Neural crest cell (in vitro differentiated cells): ENCODE results near the gene RBM19. TPM values are rescaled to one million over a fixed set of nuclear protein-coding genes. Genes with fewer than 3 reads are reported as not detected.
A peak's percentile ranks its signal among the peaks of the same experiment; 100 is the strongest.

ENCODE experiments used
- DNase-seq: peaks from one replicate; pipeline ENCODE4 v3.0.0; 2021; ENCODE audit warnings: low read depth, mixed read lengths, low spot score
- H3K27ac Mint-ChIP-seq: one replicate; pipeline ENCODE4 v1.8.0; 2021; ENCODE audit warnings: mild to moderate bottlenecking, mixed read lengths; ENCODE audit not compliant: unreplicated experiment
- H3K27me3 Mint-ChIP-seq: 2 replicates; pipeline ENCODE4 v1.8.0; 2021; ENCODE audit warnings: low read depth, mild to moderate bottlenecking, mixed read lengths
- H3K36me3 Mint-ChIP-seq: 2 replicates; pipeline ENCODE4 v1.8.0; 2021; ENCODE audit warnings: low read depth, mild to moderate bottlenecking, mixed read lengths
- H3K4me1 Mint-ChIP-seq: 2 replicates; pipeline ENCODE4 v1.8.0; 2021; ENCODE audit warnings: mixed read lengths
- H3K4me3 Mint-ChIP-seq: one replicate; pipeline ENCODE4 v1.8.0; 2021; ENCODE audit warnings: mild to moderate bottlenecking, mixed read lengths
- H3K9me3 Mint-ChIP-seq: 2 replicates; pipeline ENCODE4 v1.8.0; 2021; ENCODE audit warnings: mixed read lengths
- total RNA-seq: library from RNA; stranded (reverse); gene quantifications from 2 replicates; pipeline ENCODE4 v1.2.1, GENCODE V29; 2021
- TF ChIP-seq, protein P1 (sequence below): fragments of 200-600 bp; sonication (generic); conservative IDR thresholded peaks from 2 replicates; pipeline ENCODE4 v1.5.0; 2021; ENCODE audit warnings: antibody characterized with exemption, mild to moderate bottlenecking

The RBM19 gene
- total RNA-seq, 1 donor from 2014 or later: 42.6 TPM

- Mint-ChIP-seq H3K27ac (no peak overlapping the region), H3K4me1 (peaks cover 6% of the 10 kb centered on the region), H3K4me3 (no peak overlapping the region), H3K27me3 (no peaks in the 10 kb centered on the region), H3K36me3 (peaks cover 10% of the 10 kb centered on the region), H3K9me3 (no peaks in the 10 kb centered on the region)
- DNase-seq: no peak
- TF ChIP-seq, protein P1, sequence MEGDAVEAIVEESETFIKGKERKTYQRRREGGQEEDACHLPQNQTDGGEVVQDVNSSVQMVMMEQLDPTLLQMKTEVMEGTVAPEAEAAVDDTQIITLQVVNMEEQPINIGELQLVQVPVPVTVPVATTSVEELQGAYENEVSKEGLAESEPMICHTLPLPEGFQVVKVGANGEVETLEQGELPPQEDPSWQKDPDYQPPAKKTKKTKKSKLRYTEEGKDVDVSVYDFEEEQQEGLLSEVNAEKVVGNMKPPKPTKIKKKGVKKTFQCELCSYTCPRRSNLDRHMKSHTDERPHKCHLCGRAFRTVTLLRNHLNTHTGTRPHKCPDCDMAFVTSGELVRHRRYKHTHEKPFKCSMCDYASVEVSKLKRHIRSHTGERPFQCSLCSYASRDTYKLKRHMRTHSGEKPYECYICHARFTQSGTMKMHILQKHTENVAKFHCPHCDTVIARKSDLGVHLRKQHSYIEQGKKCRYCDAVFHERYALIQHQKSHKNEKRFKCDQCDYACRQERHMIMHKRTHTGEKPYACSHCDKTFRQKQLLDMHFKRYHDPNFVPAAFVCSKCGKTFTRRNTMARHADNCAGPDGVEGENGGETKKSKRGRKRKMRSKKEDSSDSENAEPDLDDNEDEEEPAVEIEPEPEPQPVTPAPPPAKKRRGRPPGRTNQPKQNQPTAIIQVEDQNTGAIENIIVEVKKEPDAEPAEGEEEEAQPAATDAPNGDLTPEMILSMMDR: no peak
Measured at GRCh38 chr12:113804961-113805600, 161.0 kb downstream of the RBM19 start.

- H3K27ac Mint-ChIP-seq: no peak overlapping the region
- no peak for DNase-seq
- H3K4me3 Mint-ChIP-seq: no peak overlapping the region
- peaks cover 6% of the 10 kb centered on the region for H3K4me1 Mint-ChIP-seq
- H3K9me3 Mint-ChIP-seq: no peaks in the 10 kb centered on the region
- TF ChIP-seq, protein P1: no peak
- H3K27me3 Mint-ChIP-seq: no peaks in the 10 kb centered on the region
- peaks cover 8% of the 10 kb centered on the region for H3K36me3 Mint-ChIP-seq
Measured at GRCh38 chr12:113803759-113804140, 162.4 kb downstream of the RBM19 start.

GRCh38 chr12:113802966-113803758, 163.0 kb downstream of the RBM19 start:
- peaks cover 8% of the 10 kb centered on the region for H3K36me3 Mint-ChIP-seq
- H3K9me3 Mint-ChIP-seq: no peaks in the 10 kb centered on the region
- no peak overlapping the region for H3K27ac Mint-ChIP-seq
- no peaks in the 10 kb centered on the region for H3K27me3 Mint-ChIP-seq
- H3K4me1 Mint-ChIP-seq: peaks cover 3% of the 10 kb centered on the region
- DNase-seq: no peak
- no peak overlapping the region for H3K4me3 Mint-ChIP-seq
- TF ChIP-seq, protein P1: no peak

GRCh38 chr12:113802000-113802749, 163.9 kb downstream of the RBM19 start:
- Mint-ChIP-seq H3K36me3 (peaks cover 5% of the 10 kb centered on the region), H3K27ac (peak overlapping the region; percentile 35), H3K27me3 (no peaks in the 10 kb centered on the region)

DNA sequence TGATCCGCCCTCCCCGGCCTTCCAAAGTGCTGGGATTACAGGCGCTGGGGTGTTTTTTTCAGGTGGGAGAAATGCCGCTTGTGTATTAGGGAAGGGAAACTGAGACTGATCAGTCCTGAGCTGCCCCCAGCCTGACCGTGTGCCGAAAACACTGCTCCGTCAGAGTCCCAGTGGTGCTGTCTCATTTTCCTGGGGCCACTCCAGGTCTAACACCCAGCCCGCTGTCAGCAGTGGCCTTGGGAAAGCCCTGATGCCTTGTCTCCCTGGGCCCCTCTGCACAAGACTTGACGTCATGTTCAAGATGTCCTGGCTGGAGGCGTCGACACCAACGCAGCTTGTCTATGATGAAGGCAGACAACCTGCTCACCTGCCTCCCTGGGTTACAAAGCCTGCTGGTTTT, 165.9 kb downstream of the RBM19 start:
- no peaks in the 10 kb centered on the region for H3K9me3 Mint-ChIP-seq
- H3K4me1 Mint-ChIP-seq: peaks cover 13% of the 10 kb centered on the region
- TF ChIP-seq, protein P1: no peak
- DNase-seq: no peak
- H3K27ac Mint-ChIP-seq: no peak overlapping the region
- H3K4me3 Mint-ChIP-seq: no peak overlapping the region
- H3K36me3 Mint-ChIP-seq: no peaks in the 10 kb centered on the region
- H3K27me3 Mint-ChIP-seq: no peaks in the 10 kb centered on the region

More at GRCh38 chr12:113802000-113802749, 163.9 kb downstream of the RBM19 start:
- DNase-seq: no peak
- Mint-ChIP-seq H3K4me3 (no peak overlapping the region), H3K9me3 (no peaks in the 10 kb centered on the region), H3K4me1 (no peaks in the 10 kb centered on the region)
- TF ChIP-seq, protein P1: no peak
